ENCODE data around the gene GPR146. TPM values are rescaled to one million over a fixed set of nuclear protein-coding genes. Genes with fewer than 3 reads are reported as not detected.
A peak's percentile ranks its signal among the peaks of the same experiment; 100 is the strongest.
"Not testable (repeated sequence)": the region's sequence is repeated elsewhere in the genome, so short reads cannot be mapped to it uniquely, and the experiment has no call there.

GPR146 gene
- total and polyA plus RNA-seq, 8 donors, result 6.3 to 18.9 (median 7.9) TPM

- Histone ChIP-seq H3K36me3 (peaks cover 0 to 32% of the 10 kb centered on the region in 2 donors), H3K4me1 (peaks cover 0 to 9% of the 10 kb centered on the region in 2 donors), H3K4me3 (no peak overlapping the region), H3K27ac (no peak overlapping the region), H3K9me3 (no peaks in the 10 kb centered on the region), H3K27me3 (peaks cover 0 to 15% of the 10 kb centered on the region in 2 donors)
- DNase-seq, result peak in 1 of 4 donors; percentile 72
- TF ChIP-seq CTCF (IDR thresholded peaks at IDR 0.05), result no peak
- intact Hi-C loops (cut with DNase I), result no loop called here
- no peak for ATAC-seq
Observed at GRCh38 chr7:996079-996872, 48.1 kb upstream of the GPR146 start.

- H3K36me3 ChIP-seq, result peaks cover 0 to 32% of the 10 kb centered on the region in 2 donors
- TF ChIP-seq CTCF (IDR thresholded peaks at IDR 0.05), result no peak
- H3K4me1 ChIP-seq, result peaks cover 0 to 9% of the 10 kb centered on the region in 2 donors
- intact Hi-C loops (cut with DNase I), result no loop called here
- H3K4me3 ChIP-seq, result no peak overlapping the region
- H3K27me3 ChIP-seq, result peaks cover 0 to under 1% of the 10 kb centered on the region in 2 donors
- H3K9me3 ChIP-seq, result no peaks in the 10 kb centered on the region
- no peak for ATAC-seq
- DNase-seq, result peak in 1 of 4 donors; percentile 72
- H3K27ac ChIP-seq, result no peak overlapping the region
Observed at GRCh38 chr7:997404-998395, 46.6 kb upstream of the GPR146 start.

GRCh38 chr7:999149-999879, 45.0 kb upstream of the GPR146 start:
- no peak for TF ChIP-seq CTCF (IDR thresholded peaks at IDR 0.05)
- DNase-seq, result peak in 1 of 4 donors; percentile 69
- no peaks in the 10 kb centered on the region for H3K9me3 ChIP-seq
- ATAC-seq, result no peak
- intact Hi-C loops (cut with DNase I), result no loop called here
- H3K36me3 ChIP-seq, result peaks cover 0 to 32% of the 10 kb centered on the region in 2 donors
- H3K4me1 ChIP-seq, result no peaks in the 10 kb centered on the region
- no peak overlapping the region for H3K27ac ChIP-seq
- no peak overlapping the region for H3K4me3 ChIP-seq
- H3K27me3 ChIP-seq, result no peaks in the 10 kb centered on the region

GRCh38 chr7:999941-1000935, 44.1 kb upstream of the GPR146 start:
- no peak for TF ChIP-seq CTCF (IDR thresholded peaks at IDR 0.05)
- no peak overlapping the region for H3K27ac ChIP-seq
- no peaks in the 10 kb centered on the region for H3K27me3 ChIP-seq
- no peaks in the 10 kb centered on the region for H3K4me1 ChIP-seq
- H3K9me3 ChIP-seq, result no peaks in the 10 kb centered on the region
- ATAC-seq (no peak), DNase-seq (no peak)
- H3K36me3 ChIP-seq, result peaks cover 0 to 32% of the 10 kb centered on the region in 2 donors
- H3K4me3 ChIP-seq, result no peak overlapping the region
- intact Hi-C loops (cut with DNase I), result loop anchor here in 1 of 2 donors (10.0 kb wide), 1 partner anchor 155 kb away; no protein-coding TSS in a partner anchor

GRCh38 chr7:1001069-1001770, 43.1 kb upstream of the GPR146 start:
- not testable (repeated sequence) for H3K4me3 ChIP-seq, H3K27me3 ChIP-seq, H3K9me3 ChIP-seq, H3K4me1 ChIP-seq, ATAC-seq, H3K27ac ChIP-seq, DNase-seq
- peaks cover 0 to 29% of the 10 kb centered on the region in 2 donors for H3K36me3 ChIP-seq
- intact Hi-C loops (cut with DNase I), result loop anchor here in 1 of 2 donors (10.0 kb wide), 1 partner anchor 154 kb away; no protein-coding TSS in a partner anchor

GRCh38 chr7:1002026-1002425, 42.3 kb upstream of the GPR146 start:
- H3K27ac ChIP-seq, DNase-seq, H3K4me1 ChIP-seq, H3K4me3 ChIP-seq, H3K27me3 ChIP-seq, ATAC-seq, H3K9me3 ChIP-seq: not testable (repeated sequence)
- intact Hi-C loops (cut with DNase I), result loop anchor here in 1 of 2 donors (10.0 kb wide), 1 partner anchor 153 kb away; no protein-coding TSS in a partner anchor
- peaks cover 0 to 24% of the 10 kb centered on the region in 2 donors for H3K36me3 ChIP-seq

Measured in left lung (tissue), 10 donors.